A549 treated with Mapracorat at 1 μM for 4 hours (cell line): Measurements from ENCODE around the gene ZSCAN5A. TPM values are rescaled to one million over a fixed set of nuclear protein-coding genes. Genes with fewer than 3 reads are reported as not detected.

Experiments
- total RNA-seq: library from RNA; stranded (reverse); fragments of 200-300 nt; extraction: Qiagen RNA extraction; gene quantifications from 5 replicates; pipeline ENCODE4 v1.2.3, GENCODE V29; 2022

Gene ZSCAN5A, protein sequence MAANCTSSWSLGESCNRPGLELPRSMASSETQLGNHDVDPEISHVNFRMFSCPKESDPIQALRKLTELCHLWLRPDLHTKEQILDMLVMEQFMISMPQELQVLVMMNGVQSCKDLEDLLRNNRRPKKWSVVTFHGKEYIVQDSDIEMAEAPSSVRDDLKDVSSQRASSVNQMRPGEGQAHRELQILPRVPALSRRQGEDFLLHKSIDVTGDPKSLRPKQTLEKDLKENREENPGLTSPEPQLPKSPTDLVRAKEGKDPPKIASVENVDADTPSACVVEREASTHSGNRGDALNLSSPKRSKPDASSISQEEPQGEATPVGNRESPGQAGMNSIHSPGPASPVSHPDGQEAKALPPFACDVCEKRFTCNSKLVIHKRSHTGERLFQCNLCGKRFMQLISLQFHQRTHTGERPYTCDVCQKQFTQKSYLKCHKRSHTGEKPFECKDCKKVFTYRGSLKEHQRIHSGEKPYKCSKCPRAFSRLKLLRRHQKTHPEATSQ
- total RNA-seq: 6.6 to 11.1 TPM (median 7.6 TPM) in 5 replicates

GRCh38 chr19:56314381-56315076 is at the start of gene ZSCAN5A:
Gene ZSCAN5A, minus strand, starts transcription at chr19:56314839. Its CDS starts 89,793 bp downstream, at chr19:56225046.

GRCh38 chr19:56272161-56272798 is 42.4 kb downstream of the ZSCAN5A start, which contains the start of gene EDDM13:
Gene EDDM13, plus strand, starts transcription at chr19:56272748. Its CDS starts 87 bp downstream, at chr19:56272835.

DNA sequence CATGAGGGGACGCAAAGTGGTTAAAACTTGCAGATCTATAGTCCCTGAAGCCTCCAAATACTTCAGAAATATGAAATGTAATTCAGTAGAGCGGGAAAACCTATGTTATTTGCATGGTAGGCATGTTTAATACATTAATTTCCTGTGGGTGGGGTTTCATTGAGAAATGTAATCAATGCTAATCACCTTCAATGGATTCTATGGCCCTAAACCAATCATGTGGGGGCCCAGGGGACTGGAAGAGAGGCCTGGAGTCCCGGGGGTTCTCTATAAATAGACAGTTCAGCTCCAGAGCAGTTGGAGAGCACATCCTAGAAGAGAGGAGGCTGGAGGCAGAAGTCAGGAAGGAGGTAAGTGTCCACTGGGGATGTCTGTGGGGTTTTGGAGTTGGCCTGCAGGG is 112.7 kb downstream of the ZSCAN5A start, which contains the start of gene ZSCAN5C:
Gene ZSCAN5C, plus strand, starts transcription at position 301 of the 400 bp plus-strand sequence. CDS start 3,641 bp downstream, outside the sequence.

DNA sequence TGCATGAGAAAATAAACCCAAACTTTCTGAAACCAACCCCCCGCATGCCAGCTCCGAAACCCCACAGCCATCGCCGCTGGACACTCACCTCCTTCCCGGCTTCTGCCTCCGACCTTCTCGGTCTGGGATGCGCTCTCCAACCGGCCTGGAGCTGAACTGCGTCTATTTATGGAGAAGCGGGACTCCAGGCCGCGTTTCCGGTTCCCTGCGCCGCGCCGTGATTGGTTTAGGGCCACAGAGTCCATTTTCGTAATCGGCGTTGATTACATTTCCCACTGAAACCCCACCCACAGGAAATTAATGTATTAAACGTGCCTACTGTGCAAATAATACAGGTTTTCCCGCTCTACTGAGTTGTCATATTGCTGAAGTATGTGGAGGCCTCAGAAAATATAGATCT is 117.0 kb downstream of the ZSCAN5A start, which contains the start of gene ZSCAN5B:
Gene ZSCAN5B, minus strand, starts transcription at position 138 of the 400 bp plus-strand sequence. CDS start 4,731 bp downstream, outside the sequence.

GRCh38 chr19:56175861-56176307 is 138.8 kb downstream of the ZSCAN5A start, which contains the start of gene GALP:
Gene GALP, plus strand, starts transcription at chr19:56176008. Its CDS starts 1,101 bp downstream, at chr19:56177109.

Other genes starting within 250 kb of the ZSCAN5A start
- 27.0 to 50.7 TPM (median 48.1 TPM) in 5 replicates for gene ZNF787, start 193.5 kb downstream of the ZSCAN5A start, total RNA-seq
- 15.3 to 29.4 TPM (median 27.5 TPM) in 5 replicates for gene ZNF444, start 173.6 kb downstream of the ZSCAN5A start, total RNA-seq
- gene GALP, start 138.8 kb downstream of the ZSCAN5A start, total RNA-seq: not detected in 5 replicates
- not detected in 5 replicates for gene ZSCAN5B, start 117.1 kb downstream of the ZSCAN5A start, total RNA-seq
- not detected in 5 replicates for gene ZSCAN5C, start 112.6 kb downstream of the ZSCAN5A start, total RNA-seq
- not detected in 5 replicates for gene EDDM13, start 42.1 kb downstream of the ZSCAN5A start, total RNA-seq
- 0.95 to 1.5 TPM (median 1.3 TPM) in 5 replicates for gene ZNF582, start 78.7 kb upstream of the ZSCAN5A start, total RNA-seq
- gene ZNF583, start 89.5 kb upstream of the ZSCAN5A start, total RNA-seq: 1.6 to 3.5 TPM (median 2.3 TPM) in 5 replicates
- gene ZNF667, start 162.5 kb upstream of the ZSCAN5A start, total RNA-seq: not detected in 5 replicates
- gene ZNF471, start 193.0 kb upstream of the ZSCAN5A start, total RNA-seq: 0.02 to 0.13 TPM in 2 of 5 replicates, not detected in the others
- gene ZFP28, start 224.1 kb upstream of the ZSCAN5A start, total RNA-seq: 2.4 to 4.1 TPM (median 3.5 TPM) in 5 replicates